NK-92 (cell line): ENCODE results near the gene DHH.
"Not testable (repeated sequence)": the region's sequence is repeated elsewhere in the genome, so short reads cannot be mapped to it uniquely, and the experiment has no call there.

Experiments used
- DNase-seq: peaks from one replicate; lab custom pipeline; 2025; ENCODE audit not compliant: unreplicated experiment; lab: John Stamatoyannopoulos, UW

The DHH gene

GRCh38 chr12:49094160-49094974 is at the start of gene DHH:
DHH (minus strand) TSS chr12:49094801; CDS start chr12:49094512, 289 bp downstream.
- no peak for DNase-seq

- no peak for DNase-seq
Observed at GRCh38 chr12:49144384-49144783, 49.8 kb upstream of the DHH start.

GRCh38 chr12:49138999-49139398 is 44.4 kb upstream of the DHH start:
- DNase-seq, result no peak

- no peak for DNase-seq
Observed at GRCh38 chr12:49138587-49138986, 44.0 kb upstream of the DHH start.

GRCh38 chr12:49137476-49137875 is 42.9 kb upstream of the DHH start:
- DNase-seq, result no peak

GRCh38 chr12:49136997-49137396 is 42.4 kb upstream of the DHH start:
- DNase-seq, result not testable (repeated sequence)

- DNase-seq, result no peak
Observed at GRCh38 chr12:49133590-49133989, 39.0 kb upstream of the DHH start.

GRCh38 chr12:49133014-49133413 is 38.4 kb upstream of the DHH start:
- no peak for DNase-seq

GRCh38 chr12:49131894-49132461 is 37.4 kb upstream of the DHH start:
- DNase-seq, result no peak

- peak; percentile 44 for DNase-seq
Observed at GRCh38 chr12:49131051-49131893, 36.7 kb upstream of the DHH start, which contains the start of gene TUBA1B. TUBA1B (minus strand) TSS chr12:49131395; CDS start chr12:49131300, 95 bp downstream.

- DNase-seq, result peak; percentile 56
Observed at GRCh38 chr12:49130151-49131050, 35.8 kb upstream of the DHH start.

- DNase-seq, result no peak
Observed at GRCh38 chr12:49129332-49130150, 34.9 kb upstream of the DHH start.

- not testable (repeated sequence) for DNase-seq
Observed at GRCh38 chr12:49127971-49128370, 33.4 kb upstream of the DHH start.

GRCh38 chr12:49126852-49127763 is 32.5 kb upstream of the DHH start:
- DNase-seq, result no peak

- no peak for DNase-seq
Observed at GRCh38 chr12:49121047-49121696, 26.6 kb upstream of the DHH start.

GRCh38 chr12:49111206-49111605 is 16.6 kb upstream of the DHH start:
- no peak for DNase-seq

GRCh38 chr12:49110464-49111155 is 16.0 kb upstream of the DHH start, which contains the start of gene LMBR1L:
LMBR1L (minus strand) TSS chr12:49110847; CDS start chr12:49110555, 292 bp downstream.
- DNase-seq, result peak; percentile 72
